Testis (tissue), 2 donors: Measurements from ENCODE around the gene ALG8.

Experiments used
- CTCF ChIP-seq, 3 experiments: fragments of 450-650 bp in 2 of 3; fragments of 200-600 bp in 1 of 3; sonication (generic) in 1 of 3; IDR thresholded peaks; one replicate each; pipeline ENCODE4 v1.5.1; 2016 to 2019; ENCODE audit warnings: antibody characterized with exemption in 3 of 3, mild to moderate bottlenecking in 2 of 3, moderate library complexity in 1 of 3
- POLR2A ChIP-seq: fragments of 450-650 bp; IDR thresholded peaks from one replicate; pipeline ENCODE4 v1.6.1; 2017; ENCODE audit warnings: antibody characterized with exemption, mild to moderate bottlenecking, moderate library complexity

- no peak for TF ChIP-seq CTCF (IDR thresholded peaks at IDR 0.05)
- TF ChIP-seq POLR2A: no peak
Measured at GRCh38 chr11:78054971-78055370, 84.5 kb downstream of the ALG8 start.
